ENCODE results near the gene KRT23.

The KRT23 gene

DNA sequence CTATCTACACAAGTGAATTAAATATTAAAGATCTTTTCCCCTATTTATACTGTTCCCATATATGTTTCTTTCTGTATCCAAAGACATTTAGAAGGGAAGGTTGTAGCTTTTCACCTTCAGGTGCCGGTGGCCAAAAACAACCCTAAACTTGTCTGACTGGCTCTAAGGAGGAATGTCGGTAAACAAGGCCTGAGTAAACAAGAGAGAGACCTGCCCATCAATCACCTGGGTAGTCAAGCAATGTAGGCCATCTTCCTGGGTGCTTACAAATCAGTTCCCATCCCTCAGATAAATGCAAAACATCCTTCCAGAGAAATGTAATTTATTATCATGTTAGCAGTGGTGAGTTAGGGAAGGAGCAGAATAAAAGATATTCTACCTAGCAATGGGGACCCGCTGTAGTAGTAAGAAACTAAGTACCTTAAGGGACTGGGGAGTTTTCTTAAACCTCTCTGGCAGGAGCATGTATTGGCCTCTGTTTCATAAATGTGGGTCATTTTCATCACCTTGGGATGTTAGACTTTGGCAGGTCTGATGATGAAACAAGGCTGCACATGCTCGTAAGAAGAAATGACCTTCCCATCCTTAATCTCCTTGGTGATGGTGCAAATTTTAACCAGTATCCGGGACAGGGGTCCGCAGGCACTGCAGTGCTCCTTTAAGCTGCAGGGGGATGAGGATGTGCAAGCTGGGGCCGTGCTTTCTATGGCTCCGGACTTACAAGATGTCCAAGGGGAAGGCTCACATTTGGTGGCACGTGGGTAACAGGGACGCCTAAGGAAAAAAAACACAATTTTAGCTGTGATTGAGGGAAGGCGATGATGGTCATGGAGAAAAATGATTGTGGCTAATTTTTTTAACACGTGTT is 20.9 kb upstream of the KRT23 start:
- TF ChIP-seq, protein P1, sequence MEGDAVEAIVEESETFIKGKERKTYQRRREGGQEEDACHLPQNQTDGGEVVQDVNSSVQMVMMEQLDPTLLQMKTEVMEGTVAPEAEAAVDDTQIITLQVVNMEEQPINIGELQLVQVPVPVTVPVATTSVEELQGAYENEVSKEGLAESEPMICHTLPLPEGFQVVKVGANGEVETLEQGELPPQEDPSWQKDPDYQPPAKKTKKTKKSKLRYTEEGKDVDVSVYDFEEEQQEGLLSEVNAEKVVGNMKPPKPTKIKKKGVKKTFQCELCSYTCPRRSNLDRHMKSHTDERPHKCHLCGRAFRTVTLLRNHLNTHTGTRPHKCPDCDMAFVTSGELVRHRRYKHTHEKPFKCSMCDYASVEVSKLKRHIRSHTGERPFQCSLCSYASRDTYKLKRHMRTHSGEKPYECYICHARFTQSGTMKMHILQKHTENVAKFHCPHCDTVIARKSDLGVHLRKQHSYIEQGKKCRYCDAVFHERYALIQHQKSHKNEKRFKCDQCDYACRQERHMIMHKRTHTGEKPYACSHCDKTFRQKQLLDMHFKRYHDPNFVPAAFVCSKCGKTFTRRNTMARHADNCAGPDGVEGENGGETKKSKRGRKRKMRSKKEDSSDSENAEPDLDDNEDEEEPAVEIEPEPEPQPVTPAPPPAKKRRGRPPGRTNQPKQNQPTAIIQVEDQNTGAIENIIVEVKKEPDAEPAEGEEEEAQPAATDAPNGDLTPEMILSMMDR (IDR thresholded peaks at IDR 0.05), result no peak

DNA sequence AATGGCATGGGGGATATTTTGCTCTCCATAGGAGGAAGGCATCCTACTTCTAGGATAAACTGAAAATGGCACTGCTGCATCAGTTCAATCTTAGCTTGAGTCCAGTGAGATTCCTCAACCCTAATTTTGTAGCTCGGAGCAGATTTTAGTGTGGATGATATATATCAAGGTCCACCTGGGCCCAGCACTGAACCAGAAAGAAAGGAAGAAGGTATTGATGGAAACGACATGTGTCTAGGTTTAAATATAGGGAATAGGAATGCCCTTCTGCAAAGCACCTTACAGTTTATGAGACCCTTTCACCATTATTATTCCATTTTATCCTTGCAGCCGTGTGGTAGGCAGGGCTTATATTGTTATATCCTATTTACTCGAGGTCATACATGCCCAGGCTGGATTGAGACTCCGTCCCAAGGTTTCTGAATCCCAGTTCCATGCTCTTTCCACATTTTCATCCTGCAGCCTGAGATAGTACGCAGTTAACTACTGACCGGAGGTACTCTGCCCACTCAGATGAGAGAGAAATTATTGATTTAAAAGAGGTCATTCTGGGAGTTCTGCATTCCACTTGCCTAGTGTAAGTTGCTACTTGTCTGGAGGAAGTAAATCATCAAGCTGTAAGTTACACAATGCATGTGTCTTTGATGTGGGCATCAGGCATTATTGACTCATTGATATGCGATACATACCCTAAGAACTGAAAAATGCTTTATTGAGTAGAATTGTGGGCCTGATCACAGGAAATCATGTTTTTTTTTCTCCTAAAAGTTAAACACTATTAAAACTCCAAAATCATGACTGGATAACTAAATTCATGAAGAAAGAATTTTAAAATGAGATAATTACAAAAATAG is 19.2 kb upstream of the KRT23 start:
- TF ChIP-seq, protein P1 (IDR thresholded peaks at IDR 0.05), result no peak

DNA sequence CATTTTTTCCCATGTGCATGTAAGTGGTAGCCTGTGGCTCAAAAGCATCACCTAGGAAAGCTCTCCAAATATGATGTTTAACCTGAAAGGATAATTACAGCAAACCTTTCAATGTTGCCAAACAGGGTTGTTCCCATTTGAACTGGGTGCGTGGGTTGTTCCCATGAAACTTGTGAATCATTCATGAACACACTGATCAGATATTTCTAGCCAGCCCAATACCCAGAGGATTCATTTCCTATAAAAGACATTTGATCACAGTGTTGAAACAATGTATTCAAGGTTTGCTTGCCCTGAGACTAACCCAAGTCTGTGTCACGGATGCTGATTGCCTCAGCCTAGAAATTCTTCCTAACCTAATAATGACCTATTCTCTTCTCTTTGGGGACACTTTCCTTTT is 16.4 kb upstream of the KRT23 start:
- TF ChIP-seq, protein P1 (IDR thresholded peaks at IDR 0.05), result no peak

DNA sequence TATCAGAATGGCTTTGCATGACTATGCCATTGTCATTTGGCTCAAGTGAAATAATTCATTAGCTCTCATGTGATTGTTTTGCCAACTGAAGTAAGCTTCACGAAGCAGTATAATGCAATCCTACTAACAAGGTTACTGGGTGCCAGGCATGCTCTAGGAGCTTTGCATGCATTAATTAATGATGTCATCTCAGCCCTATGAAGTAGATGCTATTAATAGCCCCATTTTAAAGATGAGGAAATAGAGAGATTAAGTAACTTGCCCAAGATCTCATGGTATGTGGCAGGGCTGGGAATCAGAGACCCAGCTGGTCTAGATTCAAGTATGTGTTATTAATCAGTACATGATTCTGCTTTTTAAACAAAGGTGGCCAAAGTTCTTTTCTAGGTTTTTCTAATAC is 15.2 kb upstream of the KRT23 start:
- TF ChIP-seq, protein P1 (IDR thresholded peaks at IDR 0.05), result no peak

DNA sequence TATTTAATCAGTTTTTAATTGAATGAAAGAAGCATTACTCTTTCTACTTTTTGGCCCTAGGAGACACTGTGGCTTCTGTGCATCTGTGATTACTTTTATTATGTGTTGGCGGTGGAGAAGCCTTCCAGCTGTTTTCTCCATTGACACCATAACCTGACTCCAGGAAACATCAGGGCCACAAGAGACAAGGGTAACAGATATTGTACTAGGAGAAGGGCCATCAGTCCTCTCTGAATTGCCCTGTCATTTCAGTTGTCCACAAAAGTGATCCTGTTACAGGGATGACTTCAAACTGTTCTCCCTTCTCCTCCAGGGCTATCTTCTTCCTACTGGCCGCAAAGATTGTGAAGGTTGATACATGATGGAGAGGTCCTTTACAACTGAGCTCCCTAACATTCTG is 14.7 kb upstream of the KRT23 start:
- TF ChIP-seq, protein P1 (IDR thresholded peaks at IDR 0.05), result no peak

DNA sequence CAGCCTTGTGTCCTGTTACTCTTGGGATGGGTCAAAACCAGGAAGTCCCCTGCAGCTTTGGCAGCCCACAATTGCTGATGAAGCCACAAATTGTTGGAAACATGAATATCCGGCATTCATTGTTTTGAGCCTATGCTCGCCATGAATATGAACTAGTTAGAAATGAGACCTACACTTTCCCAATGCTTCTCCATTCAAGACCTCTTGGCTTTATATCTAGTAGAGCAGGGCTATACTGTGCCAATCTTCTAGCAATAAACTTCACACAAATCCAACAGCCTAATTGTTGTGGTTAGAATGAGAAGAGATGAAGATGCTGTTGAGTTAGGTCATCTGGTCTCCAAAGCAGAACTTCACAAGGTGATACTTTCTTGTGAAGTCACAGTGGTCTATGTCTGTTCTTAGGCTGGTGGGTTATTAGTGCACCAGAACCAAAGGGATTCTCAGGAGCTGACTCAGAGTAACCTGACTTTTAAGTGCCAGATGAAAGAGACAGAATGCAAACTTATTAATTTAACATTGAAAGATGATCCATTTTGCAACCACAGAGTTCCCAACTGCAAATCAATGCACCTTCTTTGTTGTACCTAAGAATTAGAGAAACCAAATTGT is 13.7 kb upstream of the KRT23 start:
- TF ChIP-seq, protein P1 (IDR thresholded peaks at IDR 0.05), result no peak

DNA sequence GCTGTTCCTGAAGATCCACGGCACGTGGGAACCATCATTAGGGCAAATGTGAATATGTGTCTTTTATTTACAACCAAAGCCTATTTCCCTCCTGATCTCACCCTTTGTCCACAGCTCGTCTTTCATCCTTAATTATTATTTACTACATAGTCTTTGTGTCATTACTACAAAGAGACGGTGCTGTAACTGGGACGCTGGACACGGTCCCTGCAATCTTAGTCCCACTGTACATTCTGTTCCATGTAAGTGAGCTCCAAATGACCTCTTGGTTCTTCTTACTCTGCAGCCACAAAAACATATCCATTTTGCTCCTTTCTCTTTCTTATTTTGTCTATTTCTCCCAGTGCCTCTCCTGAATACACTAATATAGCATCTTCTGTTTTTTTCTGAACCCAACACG is 12.7 kb upstream of the KRT23 start:
- TF ChIP-seq, protein P1 (IDR thresholded peaks at IDR 0.05), result no peak

Data from LNCAP (cell line).